ENCODE data around the gene CMPK2.

The CMPK2 gene

GRCh38 chr2:6878549-6878948 is 12.8 kb upstream of the CMPK2 start:
- no peak overlapping the region for H3K27ac ChIP-seq (ENCODE audit: low read depth, low read length)
- no peak overlapping the region for H3K9ac ChIP-seq (ENCODE audit: low read length)
- H3K4me3 ChIP-seq (ENCODE audit: low read depth, low read length) = no peak overlapping the region
- no peaks in the 10 kb centered on the region for H3K36me3 ChIP-seq (ENCODE audit: control insufficient read depth, insufficient read depth, low read length)
- no peaks in the 10 kb centered on the region for H3K4me1 ChIP-seq (ENCODE audit: control insufficient read depth, insufficient read depth, low read length)
- no peaks in the 10 kb centered on the region for H3K27me3 ChIP-seq (ENCODE audit: control insufficient read depth, insufficient read depth, low read length)
- H3K9me3 ChIP-seq (ENCODE audit: control insufficient read depth, insufficient read depth, low read depth, low read length) = peaks cover 11% of the 10 kb centered on the region

DNA sequence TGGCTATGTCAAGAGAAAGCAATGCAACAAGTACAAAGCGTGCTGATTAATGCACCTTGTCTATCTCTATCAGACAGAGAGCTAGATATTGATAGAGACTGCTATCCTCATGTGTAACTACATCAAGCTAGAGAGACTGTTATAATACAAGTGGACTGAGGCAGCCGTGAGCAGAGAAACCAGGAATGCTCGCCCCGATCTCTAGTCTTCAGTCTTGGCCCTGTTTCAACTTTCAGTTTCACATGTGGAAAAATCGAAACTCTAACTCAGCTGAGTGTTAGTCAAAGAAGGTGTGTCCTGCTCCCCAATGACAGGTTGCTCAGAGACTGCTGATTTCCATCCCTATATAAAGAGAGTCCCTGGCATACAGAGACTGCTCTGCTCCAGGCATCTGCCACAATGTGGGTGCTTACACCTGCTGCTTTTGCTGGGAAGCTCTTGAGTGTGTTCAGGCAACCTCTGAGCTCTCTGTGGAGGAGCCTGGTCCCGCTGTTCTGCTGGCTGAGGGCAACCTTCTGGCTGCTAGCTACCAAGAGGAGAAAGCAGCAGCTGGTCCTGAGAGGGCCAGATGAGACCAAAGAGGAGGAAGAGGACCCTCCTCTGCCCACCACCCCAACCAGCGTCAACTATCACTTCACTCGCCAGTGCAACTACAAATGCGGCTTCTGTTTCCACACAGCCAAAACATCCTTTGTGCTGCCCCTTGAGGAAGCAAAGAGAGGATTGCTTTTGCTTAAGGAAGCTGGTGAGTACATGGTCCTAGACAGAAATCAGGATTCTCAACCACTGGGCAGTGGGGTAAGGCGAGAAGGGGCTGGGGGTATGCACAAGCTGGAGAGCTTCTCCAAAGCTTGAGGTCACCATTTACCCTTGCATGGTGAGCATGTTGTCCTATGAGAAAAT is 11.9 kb upstream of the CMPK2 start, which contains the start of gene RSAD2:
Gene RSAD2, plus strand, starts transcription at position 376 of the 903 bp plus-strand sequence. Its CDS starts 24 bp downstream, at position 400.
- Histone ChIP-seq H3K36me3 (ENCODE audit: control insufficient read depth, insufficient read depth, low read length) (no peaks in the 10 kb centered on the region), H3K9ac (ENCODE audit: low read length) (no peak within 1 kb of the TSS), H3K4me1 (ENCODE audit: control insufficient read depth, insufficient read depth, low read length) (no peaks in the 10 kb centered on the region), H3K9me3 (ENCODE audit: control insufficient read depth, insufficient read depth, low read depth, low read length) (peaks cover 11% of the 10 kb centered on the region), H3K4me3 (ENCODE audit: low read depth, low read length) (no peak within 1 kb of the TSS), H3K27me3 (ENCODE audit: control insufficient read depth, insufficient read depth, low read length) (no peaks in the 10 kb centered on the region), H3K27ac (ENCODE audit: low read depth, low read length) (no peak within 1 kb of the TSS)

DNA sequence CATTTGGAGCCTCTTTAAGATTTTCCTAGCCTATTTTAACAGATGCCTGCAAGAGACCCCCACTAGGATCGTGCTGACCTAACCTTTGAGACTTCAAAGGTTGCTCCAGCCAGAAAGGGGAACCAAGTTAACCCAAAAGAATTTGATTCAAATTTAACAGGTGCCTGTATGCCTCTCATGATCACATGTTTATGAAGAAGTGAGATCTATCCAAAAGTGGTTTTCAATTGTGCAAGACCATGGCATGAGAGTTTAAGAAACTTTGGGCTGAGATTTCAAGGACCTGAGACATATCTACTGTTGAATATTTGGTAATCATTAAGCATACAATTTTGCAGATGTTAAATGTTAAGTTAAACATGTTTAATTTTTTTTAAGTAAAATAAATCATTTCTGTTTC is 10.6 kb upstream of the CMPK2 start:
- Histone ChIP-seq H3K27ac (ENCODE audit: low read depth, low read length) (no peak overlapping the region), H3K9me3 (ENCODE audit: control insufficient read depth, insufficient read depth, low read depth, low read length) (peaks cover 11% of the 10 kb centered on the region), H3K4me3 (ENCODE audit: low read depth, low read length) (no peak overlapping the region), H3K27me3 (ENCODE audit: control insufficient read depth, insufficient read depth, low read length) (no peaks in the 10 kb centered on the region), H3K4me1 (ENCODE audit: control insufficient read depth, insufficient read depth, low read length) (no peaks in the 10 kb centered on the region), H3K36me3 (ENCODE audit: control insufficient read depth, insufficient read depth, low read length) (no peaks in the 10 kb centered on the region), H3K9ac (ENCODE audit: low read length) (no peak overlapping the region)

DNA sequence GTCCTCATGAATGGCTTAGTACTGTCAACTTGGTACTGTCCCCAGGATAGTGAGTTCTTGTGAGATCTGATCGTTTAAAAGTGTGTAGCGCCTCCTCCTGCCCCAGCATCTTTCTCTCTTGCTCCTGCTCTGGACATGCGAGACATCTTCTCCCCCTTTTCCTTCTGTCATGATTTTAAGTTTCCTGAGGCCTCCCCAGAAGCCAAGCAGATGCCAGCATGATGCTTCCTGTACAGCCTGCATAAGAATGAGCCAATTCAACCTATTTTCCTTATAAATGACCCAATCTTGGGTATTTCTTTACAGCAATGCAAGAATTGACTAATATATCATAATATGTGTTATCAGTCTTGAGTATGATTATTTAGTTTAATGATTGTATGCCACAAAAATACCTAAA is 8.3 kb upstream of the CMPK2 start:
- Histone ChIP-seq H3K4me1 (ENCODE audit: control insufficient read depth, insufficient read depth, low read length) (no peaks in the 10 kb centered on the region), H3K9ac (ENCODE audit: low read length) (no peak overlapping the region), H3K27ac (ENCODE audit: low read depth, low read length) (no peak overlapping the region), H3K9me3 (ENCODE audit: control insufficient read depth, insufficient read depth, low read depth, low read length) (peaks cover 3% of the 10 kb centered on the region; the same call in 1 of the 2 replicates), H3K36me3 (ENCODE audit: control insufficient read depth, insufficient read depth, low read length) (no peaks in the 10 kb centered on the region), H3K4me3 (ENCODE audit: low read depth, low read length) (no peak overlapping the region), H3K27me3 (ENCODE audit: control insufficient read depth, insufficient read depth, low read length) (0 out of 2 replicates have a peak, but pooled peaks cover 2% of the 10 kb centered on the region)

- no peaks in the 10 kb centered on the region for H3K36me3 ChIP-seq (ENCODE audit: control insufficient read depth, insufficient read depth, low read length)
- no peak overlapping the region for H3K9ac ChIP-seq (ENCODE audit: low read length)
- 0 out of 2 replicates have a peak, but pooled peaks cover 3% of the 10 kb centered on the region for H3K9me3 ChIP-seq (ENCODE audit: control insufficient read depth, insufficient read depth, low read depth, low read length)
- no peaks in the 10 kb centered on the region for H3K4me1 ChIP-seq (ENCODE audit: control insufficient read depth, insufficient read depth, low read length)
- no peak overlapping the region for H3K4me3 ChIP-seq (ENCODE audit: low read depth, low read length)
- H3K27ac ChIP-seq (ENCODE audit: low read depth, low read length) = no peak overlapping the region
- H3K27me3 ChIP-seq (ENCODE audit: control insufficient read depth, insufficient read depth, low read length) = peaks cover 11% of the 10 kb centered on the region
These were observed 6.7 kb upstream of the CMPK2 start for GRCh38 chr2:6872394-6872793.

- Histone ChIP-seq H3K4me3 (ENCODE audit: low read depth, low read length) (no peak overlapping the region), H3K4me1 (ENCODE audit: control insufficient read depth, insufficient read depth, low read length) (no peaks in the 10 kb centered on the region), H3K9ac (ENCODE audit: low read length) (no peak overlapping the region), H3K36me3 (ENCODE audit: control insufficient read depth, insufficient read depth, low read length) (no peaks in the 10 kb centered on the region), H3K9me3 (ENCODE audit: control insufficient read depth, insufficient read depth, low read depth, low read length) (no peaks in the 10 kb centered on the region), H3K27ac (ENCODE audit: low read depth, low read length) (no peak overlapping the region), H3K27me3 (ENCODE audit: control insufficient read depth, insufficient read depth, low read length) (peaks cover 61% of the 10 kb centered on the region)
These were observed 1.3 kb upstream of the CMPK2 start for GRCh38 chr2:6866982-6867381.

DNA sequence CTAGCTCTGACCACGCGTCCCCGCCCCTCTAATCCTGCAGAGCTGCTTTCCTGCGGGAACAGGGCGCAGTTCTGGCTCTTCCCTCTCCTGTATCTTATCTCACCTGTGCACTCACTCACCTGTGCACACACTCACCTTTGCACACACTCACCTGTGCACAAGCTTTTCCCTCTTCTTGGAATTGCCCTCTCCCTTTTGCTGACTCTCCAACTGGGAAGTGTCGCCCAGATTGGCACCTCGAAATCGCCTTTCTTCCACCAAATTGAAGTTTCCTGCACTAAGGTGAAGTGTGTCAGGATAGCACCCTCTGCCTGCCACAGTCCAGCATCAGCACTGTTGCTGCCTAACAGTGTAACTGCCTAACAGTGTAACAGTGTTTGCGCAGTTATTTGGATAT is 566 bp upstream of the CMPK2 start:
- H3K9me3 ChIP-seq (ENCODE audit: control insufficient read depth, insufficient read depth, low read depth, low read length) = peaks cover 4% of the 10 kb centered on the region; the same call in 1 of the 2 replicates
- peak overlapping the region; percentile 72 for H3K9ac ChIP-seq (ENCODE audit: low read length)
- H3K27me3 ChIP-seq (ENCODE audit: control insufficient read depth, insufficient read depth, low read length) = peaks cover 61% of the 10 kb centered on the region
- H3K4me1 ChIP-seq (ENCODE audit: control insufficient read depth, insufficient read depth, low read length) = no peaks in the 10 kb centered on the region
- no peak overlapping the region for H3K27ac ChIP-seq (ENCODE audit: low read depth, low read length)
- peak overlapping the region; percentile 68 for H3K4me3 ChIP-seq (ENCODE audit: low read depth, low read length)
- H3K36me3 ChIP-seq (ENCODE audit: control insufficient read depth, insufficient read depth, low read length) = no peaks in the 10 kb centered on the region

DNA sequence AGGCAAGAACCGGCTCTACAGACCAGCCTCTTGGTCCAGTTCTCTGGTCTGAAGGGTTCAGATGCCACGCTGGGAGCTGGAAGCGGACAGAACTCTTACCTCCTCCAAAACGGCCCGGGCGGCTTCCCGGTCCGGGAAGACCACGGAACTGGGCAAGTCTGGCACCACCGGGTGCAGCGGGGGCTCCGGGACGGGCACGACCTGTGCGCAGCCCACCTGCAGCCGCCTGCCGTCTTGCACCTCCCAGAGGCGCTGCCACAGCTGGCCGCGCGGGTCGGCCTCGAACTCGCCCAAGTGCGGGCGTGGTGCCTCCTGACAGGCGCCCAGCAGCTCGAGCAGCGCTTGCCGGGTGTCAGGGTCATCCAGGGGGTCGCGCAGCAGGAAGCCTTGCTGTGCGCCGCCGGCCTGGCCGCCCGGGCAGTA is 773 bp downstream of the CMPK2 start:
- Histone ChIP-seq H3K27me3 (ENCODE audit: control insufficient read depth, insufficient read depth, low read length) (peaks cover 59% of the 10 kb centered on the region), H3K9ac (ENCODE audit: low read length) (peak overlapping the region; percentile 17), H3K27ac (ENCODE audit: low read depth, low read length) (no peak overlapping the region), H3K36me3 (ENCODE audit: control insufficient read depth, insufficient read depth, low read length) (no peaks in the 10 kb centered on the region), H3K4me1 (ENCODE audit: control insufficient read depth, insufficient read depth, low read length) (no peaks in the 10 kb centered on the region), H3K4me3 (ENCODE audit: low read depth, low read length) (peak overlapping the region; percentile 68), H3K9me3 (ENCODE audit: control insufficient read depth, insufficient read depth, low read depth, low read length) (peaks cover 16% of the 10 kb centered on the region)

- Histone ChIP-seq H3K36me3 (ENCODE audit: control insufficient read depth, insufficient read depth, low read length) (no peaks in the 10 kb centered on the region), H3K9me3 (ENCODE audit: control insufficient read depth, insufficient read depth, low read depth, low read length) (peaks cover 18% of the 10 kb centered on the region), H3K4me3 (ENCODE audit: low read depth, low read length) (peak overlapping the region; percentile 68), H3K27ac (ENCODE audit: low read depth, low read length) (no peak overlapping the region), H3K4me1 (ENCODE audit: control insufficient read depth, insufficient read depth, low read length) (no peaks in the 10 kb centered on the region), H3K9ac (ENCODE audit: low read length) (no peak overlapping the region), H3K27me3 (ENCODE audit: control insufficient read depth, insufficient read depth, low read length) (peaks cover 59% of the 10 kb centered on the region)
These were observed 1.4 kb downstream of the CMPK2 start for GRCh38 chr2:6864231-6864754.

DNA sequence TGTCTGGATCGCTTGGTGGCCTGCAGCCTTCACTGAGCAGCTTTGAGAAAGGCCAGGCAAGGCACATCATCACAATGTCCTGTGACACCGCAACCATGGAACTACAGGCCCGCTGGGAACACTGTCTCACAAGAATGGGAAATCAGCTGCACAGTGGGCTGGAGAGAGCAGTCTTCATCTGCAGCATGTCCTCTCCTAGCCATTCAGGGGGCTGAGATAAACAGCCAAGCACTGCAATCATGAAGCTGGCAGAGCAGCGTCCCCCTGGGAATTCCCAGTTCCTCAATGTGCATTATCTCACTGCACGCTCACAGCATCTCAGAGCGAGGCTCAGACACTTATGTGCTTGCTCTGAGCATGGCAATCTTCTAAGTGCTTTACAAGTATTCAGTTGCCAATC is 1.9 kb downstream of the CMPK2 start:
- H3K9ac ChIP-seq (ENCODE audit: low read length) = no peak overlapping the region
- no peaks in the 10 kb centered on the region for H3K4me1 ChIP-seq (ENCODE audit: control insufficient read depth, insufficient read depth, low read length)
- no peaks in the 10 kb centered on the region for H3K36me3 ChIP-seq (ENCODE audit: control insufficient read depth, insufficient read depth, low read length)
- H3K27me3 ChIP-seq (ENCODE audit: control insufficient read depth, insufficient read depth, low read length) = peaks cover 59% of the 10 kb centered on the region
- H3K9me3 ChIP-seq (ENCODE audit: control insufficient read depth, insufficient read depth, low read depth, low read length) = peaks cover 23% of the 10 kb centered on the region
- no peak overlapping the region for H3K27ac ChIP-seq (ENCODE audit: low read depth, low read length)
- H3K4me3 ChIP-seq (ENCODE audit: low read depth, low read length) = no peak overlapping the region

- no peak overlapping the region for H3K27ac ChIP-seq (ENCODE audit: low read depth, low read length)
- H3K9ac ChIP-seq (ENCODE audit: low read length) = no peak overlapping the region
- no peaks in the 10 kb centered on the region for H3K4me1 ChIP-seq (ENCODE audit: control insufficient read depth, insufficient read depth, low read length)
- H3K27me3 ChIP-seq (ENCODE audit: control insufficient read depth, insufficient read depth, low read length) = peaks cover 30% of the 10 kb centered on the region
- no peak overlapping the region for H3K4me3 ChIP-seq (ENCODE audit: low read depth, low read length)
- H3K9me3 ChIP-seq (ENCODE audit: control insufficient read depth, insufficient read depth, low read depth, low read length) = peaks cover 27% of the 10 kb centered on the region
- H3K36me3 ChIP-seq (ENCODE audit: control insufficient read depth, insufficient read depth, low read length) = no peaks in the 10 kb centered on the region
These were observed 5.4 kb downstream of the CMPK2 start for GRCh38 chr2:6860296-6860695.
